ENCODE results near the gene NAPG.

The NAPG gene

GRCh38 chr18:10528439-10528838 lies 2.6 kb downstream of the NAPG start:
- Histone ChIP-seq H2AFZ (ENCODE audit: low read depth) (no peak overlapping the region), H3K27me3 (ENCODE audit: insufficient read depth, low read depth) (no peaks in the 10 kb centered on the region), H3K9ac (no peak overlapping the region), H4K20me1 (ENCODE audit: insufficient read depth) (no peaks in the 10 kb centered on the region), H3K4me3 (IDR thresholded peaks at IDR 0.05; ENCODE audit: insufficient read depth, low read depth, low read length) (no peak overlapping the region), H3K4me2 (no peak overlapping the region; the same call in 1 of the 2 replicates), H3K4me1 (ENCODE audit: low read depth, poor library complexity, severe bottlenecking) (peaks cover 68% of the 10 kb centered on the region), H3K79me2 (ENCODE audit: insufficient read depth, low read depth) (peaks cover 72% of the 10 kb centered on the region), H3K36me3 (ENCODE audit: insufficient read depth) (no peaks in the 10 kb centered on the region), H3K27ac (no peak overlapping the region)
- no peak for TF ChIP-seq CTCF (conservative IDR thresholded peaks at IDR 0.05; ENCODE audit: low read depth, low read length)

- H3K27me3 ChIP-seq (ENCODE audit: insufficient read depth, low read depth): no peaks in the 10 kb centered on the region
- no peaks in the 10 kb centered on the region for H4K20me1 ChIP-seq (ENCODE audit: insufficient read depth)
- H3K4me1 ChIP-seq (ENCODE audit: low read depth, poor library complexity, severe bottlenecking): peaks cover 84% of the 10 kb centered on the region
- no peak overlapping the region for H3K27ac ChIP-seq
- TF ChIP-seq CTCF (conservative IDR thresholded peaks at IDR 0.05; ENCODE audit: low read depth, low read length): no peak
- H3K4me2 ChIP-seq: no peak overlapping the region; the same call in 1 of the 2 replicates
- H3K4me3 ChIP-seq (IDR thresholded peaks at IDR 0.05; ENCODE audit: insufficient read depth, low read depth, low read length): no peak overlapping the region
- no peak overlapping the region for H3K9ac ChIP-seq
- peaks cover 75% of the 10 kb centered on the region for H3K79me2 ChIP-seq (ENCODE audit: insufficient read depth, low read depth)
- no peak overlapping the region for H2AFZ ChIP-seq (ENCODE audit: low read depth)
- no peaks in the 10 kb centered on the region; the same call in 1 of the 2 replicates for H3K36me3 ChIP-seq (ENCODE audit: insufficient read depth)
Observed at GRCh38 chr18:10530002-10530401, 4.2 kb downstream of the NAPG start.

GRCh38 chr18:10530852-10531251 lies 5.0 kb downstream of the NAPG start:
- no peak overlapping the region for H3K4me3 ChIP-seq (IDR thresholded peaks at IDR 0.05; ENCODE audit: insufficient read depth, low read depth, low read length)
- peak overlapping the region; percentile 18; the same call in 1 of the 2 replicates for H3K4me2 ChIP-seq
- H3K27ac ChIP-seq: no peak overlapping the region
- no peak overlapping the region for H3K9ac ChIP-seq
- H3K27me3 ChIP-seq (ENCODE audit: insufficient read depth, low read depth): no peaks in the 10 kb centered on the region
- H3K36me3 ChIP-seq (ENCODE audit: insufficient read depth): no peaks in the 10 kb centered on the region; the same call in 1 of the 2 replicates
- H3K79me2 ChIP-seq (ENCODE audit: insufficient read depth, low read depth): peaks cover 75% of the 10 kb centered on the region
- no peak overlapping the region for H2AFZ ChIP-seq (ENCODE audit: low read depth)
- no peaks in the 10 kb centered on the region for H4K20me1 ChIP-seq (ENCODE audit: insufficient read depth)
- TF ChIP-seq CTCF (conservative IDR thresholded peaks at IDR 0.05; ENCODE audit: low read depth, low read length): no peak
- H3K4me1 ChIP-seq (ENCODE audit: low read depth, poor library complexity, severe bottlenecking): peaks cover 88% of the 10 kb centered on the region

GRCh38 chr18:10533111-10533510 lies 7.3 kb downstream of the NAPG start:
- Histone ChIP-seq H3K36me3 (ENCODE audit: insufficient read depth) (no peaks in the 10 kb centered on the region; the same call in 1 of the 2 replicates), H3K79me2 (ENCODE audit: insufficient read depth, low read depth) (peaks cover 55% of the 10 kb centered on the region)

More at GRCh38 chr18:10533111-10533510, 7.3 kb downstream of the NAPG start:
- no peak for TF ChIP-seq CTCF (conservative IDR thresholded peaks at IDR 0.05; ENCODE audit: low read depth, low read length)
- no peak overlapping the region for H3K27ac ChIP-seq
- no peak overlapping the region for H3K4me2 ChIP-seq
- H3K4me3 ChIP-seq (IDR thresholded peaks at IDR 0.05; ENCODE audit: insufficient read depth, low read depth, low read length): no peak overlapping the region
- H3K9ac ChIP-seq: no peak overlapping the region
- peaks cover 98% of the 10 kb centered on the region for H3K4me1 ChIP-seq (ENCODE audit: low read depth, poor library complexity, severe bottlenecking)
- H2AFZ ChIP-seq (ENCODE audit: low read depth): no peak overlapping the region
- no peaks in the 10 kb centered on the region for H4K20me1 ChIP-seq (ENCODE audit: insufficient read depth)
- no peaks in the 10 kb centered on the region for H3K27me3 ChIP-seq (ENCODE audit: insufficient read depth, low read depth)

All from KMS-11 (cell line).